Hepatocyte (in vitro differentiated cells): ENCODE results near the gene LILRA6. TPM values are rescaled to one million over a fixed set of nuclear protein-coding genes. Genes with fewer than 3 reads are reported as not detected.
"Not testable (repeated sequence)": the region's sequence is repeated elsewhere in the genome, so short reads cannot be mapped to it uniquely, and the experiment has no call there.

Experiments used
- DNase-seq: peaks from one replicate; pipeline ENCODE4 v3.0.0-alpha.2; 2016; ENCODE audit warnings: low spot score
- H2AFZ ChIP-seq: fragments of 200-600 bp; sonication (generic); 2 replicates; pipeline ENCODE4 v1.6.0; 2016; ENCODE audit warnings: antibody characterized with exemption, mild to moderate bottlenecking
- H3K27ac ChIP-seq: fragments of 200-600 bp; sonication (generic); 2 replicates; pipeline ENCODE4 v1.5.1; 2016; ENCODE audit warnings: mild to moderate bottlenecking
- H3K27me3 ChIP-seq: fragments of 200-600 bp; sonication (generic); 2 replicates; pipeline ENCODE4 v1.6.1; 2016
- H3K36me3 ChIP-seq: fragments of 200-600 bp; sonication (generic); replicated peaks from 2 replicates; pipeline ENCODE4 v1.5.1; 2016; ENCODE audit warnings: low read depth; ENCODE audit not compliant: insufficient read depth
- H3K4me1 ChIP-seq: fragments of 200-600 bp; sonication (generic); 2 replicates; pipeline ENCODE4 v1.5.1; 2016; ENCODE audit warnings: mild to moderate bottlenecking, moderate library complexity; ENCODE audit not compliant: insufficient read depth
- H3K4me2 ChIP-seq: fragments of 200-600 bp; sonication (generic); 2 replicates; pipeline ENCODE4 v1.6.0; 2016
- H3K4me3 ChIP-seq: fragments of 200-600 bp; sonication (generic); 2 replicates; pipeline ENCODE4 v1.5.1; 2016; ENCODE audit warnings: mild to moderate bottlenecking
- H3K79me2 ChIP-seq: fragments of 200-600 bp; sonication (generic); 2 replicates; pipeline ENCODE4 v1.6.0; 2017; ENCODE audit warnings: mild to moderate bottlenecking
- H3K9me2 ChIP-seq: fragments of 200-600 bp; sonication (generic); replicated peaks from 2 replicates; pipeline ENCODE4 v1.6.0; 2017; ENCODE audit warnings: mild to moderate bottlenecking; ENCODE audit not compliant: insufficient read depth
- H3K9me3 ChIP-seq: fragments of 200-600 bp; sonication (generic); 2 replicates; pipeline ENCODE4 v1.5.1; 2016; ENCODE audit warnings: low read depth, mild to moderate bottlenecking
- H4K20me1 ChIP-seq: fragments of 200-600 bp; sonication (generic); 2 replicates; pipeline ENCODE4 v1.6.0; 2016; ENCODE audit warnings: mild to moderate bottlenecking; ENCODE audit not compliant: insufficient read depth, poor library complexity, severe bottlenecking
- EZH2 ChIP-seq: fragments of 200-600 bp; sonication (generic); IDR thresholded peaks from 2 replicates; pipeline ENCODE4 v1.6.1; 2016; ENCODE audit warnings: antibody characterized with exemption, mild to moderate bottlenecking, borderline replicate concordance
- EZH2phosphoT487 ChIP-seq: fragments of 200-600 bp; sonication (generic); IDR thresholded peaks from one replicate; pipeline ENCODE4 v1.6.1; 2018; ENCODE audit warnings: antibody characterized with exemption, mild to moderate bottlenecking, low read depth, moderate library complexity; ENCODE audit not compliant: unreplicated experiment, severe bottlenecking
- WGBS: methylation state at CpG from one replicate; pipeline ENCODE4 v1.1.6; 2016; ENCODE audit warnings: low lambda C conversion rate; ENCODE audit errors: missing lambda C conversion rate; 5-methylcytosine and 5-hydroxymethylcytosine counted together
- polyA plus RNA-seq: library from polyadenylated mRNA; unstranded; fragments of >200 nt; fragmentation: Nextera tagmentation; extraction: Ambion mirVana; gene quantifications from 2 replicates; pipeline ENCODE4 v1.2.1, GENCODE V29; 2016
- total RNA-seq: library from RNA; depleted of rRNA; stranded (reverse); fragments of >200 nt; gene quantifications from 2 replicates; pipeline ENCODE4 v1.2.3, GENCODE V29; 2014
- TF ChIP-seq, protein P1 (sequence below): fragments of 200-600 bp; sonication (generic); IDR thresholded peaks from 2 replicates; pipeline ENCODE4 v1.5.1; 2016; ENCODE audit warnings: antibody characterized with exemption, mild to moderate bottlenecking; ENCODE audit not compliant: poor library complexity

Gene LILRA6
- total and polyA plus RNA-seq, 2 experiments from 2014 or later, result 0.36 TPM; not detected in 1

DNA sequence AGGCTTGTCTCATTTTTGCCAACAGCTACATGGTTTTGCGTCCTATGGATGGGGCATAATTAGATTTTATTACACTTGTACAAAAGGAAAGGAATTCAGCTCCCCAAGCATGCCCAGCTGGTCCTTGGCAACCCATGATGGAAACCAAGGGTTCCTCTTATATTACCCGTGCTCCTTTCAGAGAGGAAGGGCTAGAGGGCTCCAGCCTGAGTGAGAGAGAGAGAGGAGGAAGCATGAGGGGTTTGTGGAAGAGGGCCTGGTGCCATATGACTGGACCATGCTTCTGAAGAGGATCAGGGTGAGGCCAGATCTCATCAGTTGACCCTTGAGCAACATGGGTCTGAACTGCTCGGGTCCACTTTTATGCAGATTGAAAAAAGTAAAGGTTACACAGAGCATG is 45.5 kb downstream of the LILRA6 start:
- H3K9me3 ChIP-seq, result no peaks in the 10 kb centered on the region
- H4K20me1 ChIP-seq, result peaks cover 11% of the 10 kb centered on the region
- TF ChIP-seq EZH2, result no peak
- TF ChIP-seq, protein P1, sequence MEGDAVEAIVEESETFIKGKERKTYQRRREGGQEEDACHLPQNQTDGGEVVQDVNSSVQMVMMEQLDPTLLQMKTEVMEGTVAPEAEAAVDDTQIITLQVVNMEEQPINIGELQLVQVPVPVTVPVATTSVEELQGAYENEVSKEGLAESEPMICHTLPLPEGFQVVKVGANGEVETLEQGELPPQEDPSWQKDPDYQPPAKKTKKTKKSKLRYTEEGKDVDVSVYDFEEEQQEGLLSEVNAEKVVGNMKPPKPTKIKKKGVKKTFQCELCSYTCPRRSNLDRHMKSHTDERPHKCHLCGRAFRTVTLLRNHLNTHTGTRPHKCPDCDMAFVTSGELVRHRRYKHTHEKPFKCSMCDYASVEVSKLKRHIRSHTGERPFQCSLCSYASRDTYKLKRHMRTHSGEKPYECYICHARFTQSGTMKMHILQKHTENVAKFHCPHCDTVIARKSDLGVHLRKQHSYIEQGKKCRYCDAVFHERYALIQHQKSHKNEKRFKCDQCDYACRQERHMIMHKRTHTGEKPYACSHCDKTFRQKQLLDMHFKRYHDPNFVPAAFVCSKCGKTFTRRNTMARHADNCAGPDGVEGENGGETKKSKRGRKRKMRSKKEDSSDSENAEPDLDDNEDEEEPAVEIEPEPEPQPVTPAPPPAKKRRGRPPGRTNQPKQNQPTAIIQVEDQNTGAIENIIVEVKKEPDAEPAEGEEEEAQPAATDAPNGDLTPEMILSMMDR, result no peak
- no peak for TF ChIP-seq EZH2phosphoT487
- no peaks in the 10 kb centered on the region for H3K36me3 ChIP-seq
- H3K4me1 ChIP-seq, result peaks cover 10% of the 10 kb centered on the region
- H3K27me3 ChIP-seq, result no peaks in the 10 kb centered on the region
- WGBS, result 91% methylated on average over 3 of the region's 3 CpGs
- no peak overlapping the region for H2AFZ ChIP-seq
- H3K9me2 ChIP-seq, result no peaks in the 10 kb centered on the region
- no peak overlapping the region for H3K4me2 ChIP-seq
- no peak for DNase-seq
- no peak overlapping the region for H3K4me3 ChIP-seq
- peaks cover 36% of the 10 kb centered on the region for H3K79me2 ChIP-seq
- no peak overlapping the region for H3K27ac ChIP-seq

DNA sequence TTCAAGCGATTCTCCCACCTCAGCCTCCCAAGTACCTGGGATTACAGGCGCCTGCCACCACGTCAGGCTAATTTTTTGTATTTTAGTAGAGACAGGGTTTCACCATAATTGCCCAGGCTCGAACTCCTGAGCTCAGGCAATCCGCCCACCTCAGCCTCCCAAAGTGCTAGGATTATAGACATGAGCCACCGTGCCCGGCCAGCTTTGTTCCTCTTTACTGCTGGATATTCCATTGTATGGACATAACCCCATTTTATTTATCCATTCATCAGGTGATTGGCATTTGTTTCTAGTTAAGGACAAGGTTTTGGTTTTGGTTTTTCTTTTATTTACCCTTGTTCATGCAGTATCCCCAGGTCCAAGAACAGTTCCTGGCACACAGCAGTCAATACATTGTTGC is 46.1 kb downstream of the LILRA6 start:
- Histone ChIP-seq H3K27me3 (no peaks in the 10 kb centered on the region), H3K27ac (no peak overlapping the region), H3K4me2 (no peak overlapping the region), H3K9me2 (no peaks in the 10 kb centered on the region), H2AFZ (no peak overlapping the region), H4K20me1 (peaks cover 5% of the 10 kb centered on the region), H3K4me1 (peaks cover 10% of the 10 kb centered on the region), H3K4me3 (no peak overlapping the region), H3K79me2 (peaks cover 32% of the 10 kb centered on the region), H3K9me3 (no peaks in the 10 kb centered on the region), H3K36me3 (no peaks in the 10 kb centered on the region)
- 96% methylated on average over 7 of the region's 7 CpGs for WGBS
- TF ChIP-seq, protein P1, result no peak
- TF ChIP-seq EZH2phosphoT487 (no peak), EZH2 (no peak)
- no peak for DNase-seq

DNA sequence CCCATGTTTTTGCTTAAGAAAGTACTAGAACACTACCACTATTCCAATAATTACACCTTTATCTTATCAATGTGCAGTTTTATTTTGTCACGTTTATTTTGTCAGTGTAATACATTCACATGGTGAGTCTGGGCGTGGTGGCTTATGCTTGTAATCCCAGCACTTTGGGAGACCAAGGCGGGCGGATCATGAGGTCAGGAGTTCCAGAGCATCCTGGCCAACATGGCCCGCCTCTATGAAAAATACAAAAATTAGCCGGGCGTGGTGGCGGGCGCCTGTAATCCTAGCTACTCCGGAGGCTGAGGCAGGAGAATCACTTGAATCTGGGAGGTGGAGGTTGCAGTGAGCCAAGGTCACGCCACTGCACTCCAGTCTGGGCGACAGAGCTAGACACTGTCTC is 48.1 kb downstream of the LILRA6 start:
- H3K27me3 ChIP-seq, H2AFZ ChIP-seq, H3K27ac ChIP-seq, H3K9me3 ChIP-seq, H3K4me3 ChIP-seq, H4K20me1 ChIP-seq, H3K36me3 ChIP-seq, H3K9me2 ChIP-seq, DNase-seq, H3K4me2 ChIP-seq: not testable (repeated sequence)
- WGBS, result 97% methylated on average over 12 of the region's 12 CpGs
- Histone ChIP-seq H3K79me2 (peaks cover 24% of the 10 kb centered on the region), H3K4me1 (peaks cover 10% of the 10 kb centered on the region)

DNA sequence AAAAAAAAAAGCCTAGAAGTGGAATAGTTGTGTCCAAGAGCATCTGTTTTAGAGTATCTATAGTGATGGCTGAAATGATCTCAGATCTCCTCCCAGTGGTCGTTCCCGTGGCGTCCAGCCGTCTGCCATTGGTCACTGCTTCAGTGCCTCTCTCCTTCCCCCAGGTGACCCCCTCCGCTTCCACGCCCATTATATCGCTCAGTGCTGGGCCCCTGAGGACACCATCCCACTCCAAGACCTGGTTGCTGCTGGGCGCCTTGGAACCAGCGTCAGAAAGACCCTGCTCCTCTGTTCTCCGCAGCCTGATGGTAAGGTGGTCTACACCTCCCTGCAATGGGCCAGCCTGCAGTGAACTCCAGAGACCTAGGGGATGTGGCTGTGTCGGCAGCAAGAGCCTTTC is 49.6 kb downstream of the LILRA6 start:
- Histone ChIP-seq H3K27me3 (no peaks in the 10 kb centered on the region), H3K4me1 (peaks cover 10% of the 10 kb centered on the region), H3K4me3 (no peak overlapping the region), H3K36me3 (no peaks in the 10 kb centered on the region), H3K27ac (no peak overlapping the region), H4K20me1 (no peaks in the 10 kb centered on the region), H2AFZ (no peak overlapping the region), H3K9me3 (no peaks in the 10 kb centered on the region), H3K4me2 (no peak overlapping the region), H3K9me2 (no peaks in the 10 kb centered on the region), H3K79me2 (peaks cover 31% of the 10 kb centered on the region)
- TF ChIP-seq EZH2, result no peak
- 94% methylated on average over 11 of the region's 11 CpGs for WGBS
- DNase-seq, result no peak
